H1 (cell line): ENCODE results near the gene SSBP3. TPM values are rescaled to one million over a fixed set of nuclear protein-coding genes. Genes with fewer than 3 reads are reported as not detected.

Experiments
- CTCF ChIA-PET: fragments of 300-600 bp; sonication (Branson Sonifier 250); formaldehyde crosslinking; loops from one replicate; lab custom pipeline; 2021; ENCODE audit not compliant: partially characterized antibody; lab: Charles Lee
- POLR2A ChIA-PET: fragments of 300-600 bp; sonication (Branson Sonifier 250); formaldehyde crosslinking; loops from one replicate; lab custom pipeline; 2021; ENCODE audit warnings: inconsistent platforms; ENCODE audit not compliant: partially characterized antibody; lab: Charles Lee
- DNase-seq, 2 experiments: peaks; one replicate each; pipeline versions ENCODE4 v3.0.0 to v3.0.0-alpha.2; 2010 to 2022; ENCODE audit warnings: low spot score in 2 of 2, low read depth in 1 of 2, mixed read lengths in 1 of 2
- FAIRE-seq: peaks from 2 replicates; lab custom pipeline; 2011; peaks lifted over from hg19 to GRCh38; lab: Jason Lieb, UNC
- H2AFZ ChIP-seq: 2 replicates; pipeline ENCODE4 v1.8.1; 2012; ENCODE audit warnings: low read length, inconsistent platforms
- H2AK5ac ChIP-seq: 2 replicates; pipeline ENCODE4 v1.6.1; 2013; ENCODE audit warnings: low read depth, low read length
- H2BK120ac ChIP-seq: replicated peaks from 2 replicates; pipeline ENCODE3; 2013; ENCODE audit warnings: low read depth, low read length, inconsistent platforms
- H2BK12ac ChIP-seq: 2 replicates; pipeline ENCODE4 v1.6.1; 2013; ENCODE audit warnings: low read depth, low read length
- H2BK15ac ChIP-seq: 2 replicates; pipeline ENCODE4 v1.6.1; 2013; ENCODE audit warnings: low read length
- H2BK20ac ChIP-seq: 2 replicates; pipeline ENCODE4 v1.6.1; 2013; ENCODE audit warnings: low read length
- H2BK5ac ChIP-seq: 2 replicates; pipeline ENCODE4 v1.6.1; 2013; ENCODE audit warnings: low read depth, low read length
- H3K14ac ChIP-seq: 2 replicates; pipeline ENCODE4 v1.6.1; 2013; ENCODE audit warnings: inconsistent platforms; ENCODE audit not compliant: insufficient read length
- H3K18ac ChIP-seq: 2 replicates; pipeline ENCODE4 v1.6.1; 2013; ENCODE audit warnings: low read length; ENCODE audit errors: extremely low read depth
- H3K23ac ChIP-seq: 2 replicates; pipeline ENCODE4 v1.6.1; 2013; ENCODE audit warnings: inconsistent platforms; ENCODE audit not compliant: insufficient read length
- H3K23me2 ChIP-seq: 2 replicates; pipeline ENCODE4 v1.6.1; 2013; ENCODE audit warnings: low read depth, low read length
- H3K27ac ChIP-seq: 2 replicates; pipeline ENCODE4 v1.6.1; 2011; ENCODE audit warnings: low read depth, low read length, inconsistent platforms
- H3K27me3 ChIP-seq, 4 experiments: replicated peaks in 1 of 4; 1 replicate in 1 of 4; 2 replicates in 3 of 4; pipeline versions ENCODE4 v1.6.1 to v1.8.1; 2011 to 2013; ENCODE audit warnings: low read length in 3 of 4, mild to moderate bottlenecking in 3 of 4, inconsistent platforms in 2 of 4, mixed read lengths in 2 of 4, moderate library complexity in 1 of 4; ENCODE audit not compliant: control insufficient read depth in 3 of 4, insufficient read depth in 3 of 4; ENCODE audit errors: extremely low read depth in 1 of 4
- H3K36me3 ChIP-seq, 4 experiments: 2 replicates each; pipeline versions ENCODE4 v1.6.1 to v1.8.1; 2011 to 2013; ENCODE audit warnings: mild to moderate bottlenecking in 4 of 4, low read length in 3 of 4, moderate library complexity in 2 of 4, control low read depth in 1 of 4, inconsistent platforms in 1 of 4; ENCODE audit not compliant: insufficient read depth in 4 of 4, control insufficient read depth in 2 of 4
- H3K4ac ChIP-seq: replicated peaks from 2 replicates; pipeline ENCODE3; 2013; ENCODE audit warnings: low read length, low read depth, mixed read lengths, inconsistent platforms; ENCODE audit not compliant: insufficient read length
- H3K4me1 ChIP-seq, 4 experiments: replicated peaks in 1 of 4; 1 replicate in 1 of 4; 2 replicates in 3 of 4; pipeline versions ENCODE4 v1.6.1 to v1.8.1; 2011 to 2013; ENCODE audit warnings: low read length in 3 of 4, inconsistent platforms in 2 of 4, mixed read lengths in 1 of 4; ENCODE audit not compliant: insufficient read depth in 4 of 4, control insufficient read depth in 3 of 4
- H3K4me2 ChIP-seq, 2 experiments: 2 replicates each; pipeline versions ENCODE4 v1.6.1 to v1.8.1; 2011 to 2013; ENCODE audit warnings: low read depth in 2 of 2, low read length in 2 of 2, control low read depth in 1 of 2, inconsistent platforms in 1 of 2, mild to moderate bottlenecking in 1 of 2; ENCODE audit not compliant: insufficient read depth in 1 of 2
- H3K4me3 ChIP-seq, 4 experiments: fragments of 200-600, 300-600 bp in 1 of 4; sonication (generic), shearing (Covaris generic), sonication (Bioruptor Twin) in 1 of 4; 2 replicates each; pipeline versions ENCODE4 v1.5.1 to v1.8.1; 2011 to 2016; ENCODE audit warnings: low read length in 4 of 4, low read depth in 3 of 4, control low read depth in 2 of 4, inconsistent platforms in 2 of 4, mild to moderate bottlenecking in 2 of 4, mixed read lengths in 1 of 4, moderate library complexity in 1 of 4; ENCODE audit not compliant: insufficient read depth in 2 of 4; ENCODE audit errors: extremely low read depth in 1 of 4
- H3K56ac ChIP-seq: replicated peaks from 2 replicates; pipeline ENCODE3; 2013; ENCODE audit warnings: low read depth, mild to moderate bottlenecking, mixed read lengths, low read length, inconsistent platforms; ENCODE audit not compliant: insufficient read length
- H3K79me1 ChIP-seq: 2 replicates; pipeline ENCODE4 v1.6.1; 2013; ENCODE audit warnings: low read depth, low read length, control low read depth
- H3K79me2 ChIP-seq, 2 experiments: 2 replicates each; pipeline versions ENCODE4 v1.6.1 to v1.8.1; 2012 to 2013; ENCODE audit warnings: low read length in 2 of 2, mild to moderate bottlenecking in 2 of 2, inconsistent platforms in 1 of 2; ENCODE audit not compliant: insufficient read depth in 2 of 2, control insufficient read depth in 1 of 2
- H3K9ac ChIP-seq, 4 experiments: replicated peaks in 1 of 4; 1 replicate in 1 of 4; 2 replicates in 3 of 4; pipeline versions ENCODE4 v1.6.1 to v1.8.1; 2011 to 2013; ENCODE audit warnings: low read depth in 3 of 4, low read length in 3 of 4, control low read depth in 2 of 4, mild to moderate bottlenecking in 2 of 4, moderate library complexity in 2 of 4, inconsistent platforms in 1 of 4; ENCODE audit errors: extremely low read depth in 1 of 4
- H3K9me3 ChIP-seq, 2 experiments: 2 replicates each; pipeline versions ENCODE4 v1.6.1 to v1.8.1; 2012 to 2013; ENCODE audit warnings: mild to moderate bottlenecking in 2 of 2, moderate library complexity in 2 of 2, control low read depth in 1 of 2, inconsistent platforms in 1 of 2, low read depth in 1 of 2, low read length in 1 of 2, mixed read lengths in 1 of 2; ENCODE audit not compliant: insufficient read depth in 2 of 2
- H4K20me1 ChIP-seq, 2 experiments: replicated peaks in 1 of 2; 2 replicates each; pipeline versions ENCODE3 to v1.8.1; 2011 to 2013; ENCODE audit warnings: inconsistent platforms in 2 of 2, low read length in 2 of 2, mild to moderate bottlenecking in 1 of 2; ENCODE audit not compliant: insufficient read depth in 2 of 2, control insufficient read depth in 1 of 2
- H4K5ac ChIP-seq: 2 replicates; pipeline ENCODE4 v1.6.1; 2013; ENCODE audit warnings: low read length, low read depth, mixed read lengths, inconsistent platforms; ENCODE audit not compliant: insufficient read length
- H4K8ac ChIP-seq: 2 replicates; pipeline ENCODE4 v1.8.0; 2013; ENCODE audit warnings: mild to moderate bottlenecking, moderate library complexity, low read length, inconsistent platforms; ENCODE audit not compliant: insufficient read depth; ENCODE audit errors: extremely low read depth
- H4K91ac ChIP-seq: replicated peaks from 2 replicates; pipeline ENCODE3; 2013; ENCODE audit warnings: low read length, mixed read lengths, inconsistent platforms; ENCODE audit not compliant: insufficient read length
- CBX8 ChIP-seq: fragments of 300-800, 300-1000 bp; sonication (generic); IDR thresholded peaks from 2 replicates; pipeline ENCODE4 v1.7.1; 2016; ENCODE audit warnings: low read depth, low read length, borderline replicate concordance
- CHD1 ChIP-seq: IDR thresholded peaks from 2 replicates; pipeline ENCODE4 v1.6.1; 2012; ENCODE audit warnings: low read depth, low read length, improper control_type of control experiment
- FOSL1 ChIP-seq: IDR thresholded peaks from 2 replicates; pipeline ENCODE4 v1.6.1; 2011; ENCODE audit warnings: mild to moderate bottlenecking, low read depth, low read length, moderate library complexity; ENCODE audit not compliant: insufficient read depth
- POLR2A ChIP-seq, 2 experiments: IDR thresholded peaks; 1 replicate in 1 of 2; 2 replicates in 1 of 2; pipeline ENCODE4 v1.6.1; 2011; ENCODE audit warnings: low read depth in 2 of 2, low read length in 2 of 2, mild to moderate bottlenecking in 2 of 2; ENCODE audit errors: control extremely low read depth in 1 of 2
- POU5F1 ChIP-seq: IDR thresholded peaks from 2 replicates; pipeline ENCODE4 v1.6.1; 2011; ENCODE audit warnings: low read depth, mild to moderate bottlenecking, low read length, moderate library complexity
- RFX5 ChIP-seq: IDR thresholded peaks from 2 replicates; pipeline ENCODE4 v1.6.1; 2011; ENCODE audit warnings: low read depth, low read length, improper control_type of control experiment, borderline replicate concordance
- SIRT6 ChIP-seq: IDR thresholded peaks from one replicate; pipeline ENCODE4 v1.7.1; 2012; ENCODE audit warnings: low read length, inconsistent platforms
- SIX5 ChIP-seq: IDR thresholded peaks from 2 replicates; pipeline ENCODE4 v1.6.1; 2011; ENCODE audit warnings: mild to moderate bottlenecking, low read depth, low read length
- SP2 ChIP-seq: IDR thresholded peaks from 2 replicates; pipeline ENCODE4 v1.6.1; 2012; ENCODE audit warnings: mild to moderate bottlenecking, low read length, inconsistent platforms
- TBP ChIP-seq: IDR thresholded peaks from 2 replicates; pipeline ENCODE4 v1.6.1; 2011; ENCODE audit warnings: low read depth, low read length, improper control_type of control experiment
- TCF12 ChIP-seq: IDR thresholded peaks from 2 replicates; pipeline ENCODE4 v1.6.1; 2011; ENCODE audit warnings: low read depth, mild to moderate bottlenecking, low read length
- WGBS, 2 experiments: shearing (Covaris generic) in 1 of 2; methylation state at CpG; one replicate each; pipeline versions ENCODE4 v1.1.6 to v1.1.7; 2013 to 2015; ENCODE audit warnings: low lambda C conversion rate in 2 of 2, mixed read lengths in 2 of 2, inconsistent platforms in 1 of 2, low coverage in 1 of 2, missing lambda C conversion rate in 1 of 2; ENCODE audit not compliant: insufficient replicate concordance in 2 of 2, insufficient coverage in 1 of 2, insufficient read length in 1 of 2; ENCODE audit errors: extremely low coverage in 1 of 2, missing lambda C conversion rate in 1 of 2; 5-methylcytosine and 5-hydroxymethylcytosine counted together
- polyA plus RNA-seq, 7 experiments: library from polyadenylated mRNA; depleted of rRNA in 3 of 7; stranded (reverse) in 5 of 7; unstranded in 2 of 7; fragments of >200 nt in 5 of 7; fragments of 200-250 nt in 2 of 7; gene quantifications; 1 replicate in 5 of 7; 2 replicates in 1 of 7; 4 replicates in 1 of 7; pipeline versions ENCODE4 v1.2.1 to v1.2.3, GENCODE V29; 2011 to 2013; ENCODE audit warnings: missing spikeins in 2 of 7, mixed read lengths in 2 of 7
- total RNA-seq: library from RNA; stranded (reverse); fragmentation: NEBNext Ultra II Directional; extraction: Animal tissue kit (Norgen Biotek cat#: 25700); gene quantifications from 2 replicates; pipeline ENCODE4 v1.2.1, GENCODE V29; 2021
- TF ChIP-seq, protein P1 (sequence below): IDR thresholded peaks from 2 replicates; pipeline ENCODE4 v1.6.1; 2012; ENCODE audit warnings: inconsistent platforms

Gene SSBP3
- total and polyA plus RNA-seq, 2 of the 8 experiments (the other 6 are each of a cell fraction or from before 2014, with no cell fraction given), result 99.7 to 133 TPM

GRCh38 chr1:54355931-54356679 is 50.1 kb downstream of the SSBP3 start:
- H3K9ac ChIP-seq, result peak overlapping the region in 1 of 4 experiments; percentile 63; a peak in 2 of 7 replicates
- 0 out of 2 replicates have a peak overlapping the region, but pooled peaks have one; percentile 5 for H3K27ac ChIP-seq
- peaks cover 8 to 46% (median 31%) of the 10 kb centered on the region in 4 experiments for H3K4me1 ChIP-seq
- no peak for TF ChIP-seq POLR2A (IDR thresholded peaks at IDR 0.05; ENCODE audit: control extremely low read depth in 1 of 2, low read depth in 2 of 2, low read length in 2 of 2)
- TF ChIP-seq SP2, result no peak
- no peak for TF ChIP-seq TCF12
- TF ChIP-seq TBP, result no peak
- no peak for TF ChIP-seq SIX5
- TF ChIP-seq CHD1, result no peak
- TF ChIP-seq FOSL1, result no peak
- TF ChIP-seq SIRT6, result no peak
- no peak for TF ChIP-seq POU5F1
- no peak for TF ChIP-seq CBX8
- TF ChIP-seq, protein P1, sequence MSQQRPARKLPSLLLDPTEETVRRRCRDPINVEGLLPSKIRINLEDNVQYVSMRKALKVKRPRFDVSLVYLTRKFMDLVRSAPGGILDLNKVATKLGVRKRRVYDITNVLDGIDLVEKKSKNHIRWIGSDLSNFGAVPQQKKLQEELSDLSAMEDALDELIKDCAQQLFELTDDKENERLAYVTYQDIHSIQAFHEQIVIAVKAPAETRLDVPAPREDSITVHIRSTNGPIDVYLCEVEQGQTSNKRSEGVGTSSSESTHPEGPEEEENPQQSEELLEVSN, result no peak
- TF ChIP-seq RFX5, result no peak

More at GRCh38 chr1:54355931-54356679, 50.1 kb downstream of the SSBP3 start:
- no peak overlapping the region for H4K5ac ChIP-seq
- H3K4me2 ChIP-seq, result peak overlapping the region in 1 of 2 experiments; percentile 21; a peak in 3 of 4 replicates
- H4K8ac ChIP-seq, result no peak overlapping the region
- H3K79me2 ChIP-seq, result peaks cover 4 to 100% of the 10 kb centered on the region in 2 experiments
- 85% methylated on average over 31 of the region's 31 CpGs; no CpG with 5 or more reads in 1 of the 2 experiments for WGBS, 2 experiments
- no peak overlapping the region for H3K4ac ChIP-seq
- H3K56ac ChIP-seq, result no peak overlapping the region
- H2AK5ac ChIP-seq, result 0 out of 2 replicates have a peak overlapping the region, but pooled peaks have one; percentile 45
- H4K91ac ChIP-seq, result no peak overlapping the region
- no peak overlapping the region for H3K14ac ChIP-seq
- no peak overlapping the region for H3K23ac ChIP-seq
- no peaks in the 10 kb centered on the region for H3K27me3 ChIP-seq
- no peak for DNase-seq
- H2BK20ac ChIP-seq, result no peak overlapping the region
- no peak overlapping the region for H3K18ac ChIP-seq
- 0 out of 2 replicates have a peak overlapping the region, but pooled peaks have one; percentile 62 for H2BK12ac ChIP-seq
- FAIRE-seq, result no peak
- ChIA-PET POLR2A (interaction anchor here (1.0 to 1.5 kb wide), 2 partner anchors 29 to 51 kb away, joined by 4 read pairs; no protein-coding TSS in a partner anchor), CTCF (interaction anchor here (0.7 to 2.7 kb wide), 9 partner anchors 8 to 315 kb away, joined by 3 to 7 read pairs (median 4); no protein-coding TSS in a partner anchor)
- H2BK5ac ChIP-seq, result no peak overlapping the region
- no peak overlapping the region for H2BK120ac ChIP-seq
- peaks cover 42% of the 10 kb centered on the region for H3K79me1 ChIP-seq
- peaks cover 0 to 15% (median 2%) of the 10 kb centered on the region in 4 experiments; a peak in 2 of 8 replicates for H3K36me3 ChIP-seq
- no peak overlapping the region for H2AFZ ChIP-seq
- no peak overlapping the region for H2BK15ac ChIP-seq
- H3K9me3 ChIP-seq, result no peaks in the 10 kb centered on the region
- no peak overlapping the region for H3K4me3 ChIP-seq
- H4K20me1 ChIP-seq, result peaks cover 23 to 54% of the 10 kb centered on the region in 2 experiments
- no peaks in the 10 kb centered on the region; the same call in 1 of the 2 replicates for H3K23me2 ChIP-seq
